Testis (tissue), 2 donors: ENCODE data around the gene SLC25A41.

Source experiments
- POLR2A ChIP-seq: fragments of 450-650 bp; IDR thresholded peaks from one replicate; pipeline ENCODE4 v1.6.1; 2017; ENCODE audit warnings: antibody characterized with exemption, mild to moderate bottlenecking, moderate library complexity
- TF ChIP-seq, protein P1 (sequence below), 3 experiments: fragments of 450-650 bp in 2 of 3; fragments of 200-600 bp in 1 of 3; sonication (generic) in 1 of 3; IDR thresholded peaks; one replicate each; pipeline ENCODE4 v1.5.1; 2016 to 2019; ENCODE audit warnings: antibody characterized with exemption in 3 of 3, mild to moderate bottlenecking in 2 of 3, moderate library complexity in 1 of 3

- TF ChIP-seq, protein P1, sequence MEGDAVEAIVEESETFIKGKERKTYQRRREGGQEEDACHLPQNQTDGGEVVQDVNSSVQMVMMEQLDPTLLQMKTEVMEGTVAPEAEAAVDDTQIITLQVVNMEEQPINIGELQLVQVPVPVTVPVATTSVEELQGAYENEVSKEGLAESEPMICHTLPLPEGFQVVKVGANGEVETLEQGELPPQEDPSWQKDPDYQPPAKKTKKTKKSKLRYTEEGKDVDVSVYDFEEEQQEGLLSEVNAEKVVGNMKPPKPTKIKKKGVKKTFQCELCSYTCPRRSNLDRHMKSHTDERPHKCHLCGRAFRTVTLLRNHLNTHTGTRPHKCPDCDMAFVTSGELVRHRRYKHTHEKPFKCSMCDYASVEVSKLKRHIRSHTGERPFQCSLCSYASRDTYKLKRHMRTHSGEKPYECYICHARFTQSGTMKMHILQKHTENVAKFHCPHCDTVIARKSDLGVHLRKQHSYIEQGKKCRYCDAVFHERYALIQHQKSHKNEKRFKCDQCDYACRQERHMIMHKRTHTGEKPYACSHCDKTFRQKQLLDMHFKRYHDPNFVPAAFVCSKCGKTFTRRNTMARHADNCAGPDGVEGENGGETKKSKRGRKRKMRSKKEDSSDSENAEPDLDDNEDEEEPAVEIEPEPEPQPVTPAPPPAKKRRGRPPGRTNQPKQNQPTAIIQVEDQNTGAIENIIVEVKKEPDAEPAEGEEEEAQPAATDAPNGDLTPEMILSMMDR (IDR thresholded peaks at IDR 0.05), result no peak
- no peak for TF ChIP-seq POLR2A
Observed at GRCh38 chr19:6378486-6378885, 55.1 kb downstream of the SLC25A41 start.
